HUDEP-2 (cell line): ENCODE measurements around the gene CDK5RAP1.

Experiments used
- DNase-seq, 76 experiments: peaks; one replicate each; lab custom pipeline; 2025; ENCODE audit not compliant: unreplicated experiment in 76 of 76; lab: John Stamatoyannopoulos, UW

The CDK5RAP1 gene

GRCh38 chr20:33337119-33337518 is 64.2 kb downstream of the CDK5RAP1 start:
- no peak for DNase-seq

- no peak for DNase-seq
Observed at GRCh38 chr20:33336375-33336774, 64.9 kb downstream of the CDK5RAP1 start.

GRCh38 chr20:33334111-33334510 is 67.2 kb downstream of the CDK5RAP1 start:
- DNase-seq, result no peak

GRCh38 chr20:33333616-33334015 is 67.7 kb downstream of the CDK5RAP1 start:
- no peak for DNase-seq

- DNase-seq, result no peak
Observed at GRCh38 chr20:33332905-33333456, 68.3 kb downstream of the CDK5RAP1 start.

GRCh38 chr20:33328157-33329137 is 72.9 kb downstream of the CDK5RAP1 start:
- no peak for DNase-seq

GRCh38 chr20:33325350-33325749 is 76.0 kb downstream of the CDK5RAP1 start:
- no peak for DNase-seq

GRCh38 chr20:33323236-33323635 is 78.1 kb downstream of the CDK5RAP1 start:
- DNase-seq, result no peak

- DNase-seq, result no peak
Observed at GRCh38 chr20:33322456-33322855, 78.9 kb downstream of the CDK5RAP1 start.

- DNase-seq, result peak in 27 of 76 experiments; percentile 0 to 34 (median 11)
Observed at GRCh38 chr20:33320006-33320405, 81.3 kb downstream of the CDK5RAP1 start.

- DNase-seq, result no peak
Observed at GRCh38 chr20:33318096-33318429, 83.3 kb downstream of the CDK5RAP1 start.

- no peak for DNase-seq
Observed at GRCh38 chr20:33317424-33318095, 83.8 kb downstream of the CDK5RAP1 start.

- no peak for DNase-seq
Observed at GRCh38 chr20:33316958-33317357, 84.4 kb downstream of the CDK5RAP1 start.

GRCh38 chr20:33316343-33316742 is 85.0 kb downstream of the CDK5RAP1 start:
- DNase-seq, result no peak

- no peak for DNase-seq
Observed at GRCh38 chr20:33313686-33314314, 87.5 kb downstream of the CDK5RAP1 start.

GRCh38 chr20:33312583-33312982 is 88.7 kb downstream of the CDK5RAP1 start:
- no peak for DNase-seq

GRCh38 chr20:33311996-33312395 is 89.3 kb downstream of the CDK5RAP1 start:
- DNase-seq, result no peak

GRCh38 chr20:33311011-33311410 is 90.3 kb downstream of the CDK5RAP1 start:
- DNase-seq, result no peak

GRCh38 chr20:33310327-33310899 is 90.9 kb downstream of the CDK5RAP1 start:
- no peak for DNase-seq

GRCh38 chr20:33309631-33310030 is 91.7 kb downstream of the CDK5RAP1 start:
- DNase-seq, result no peak
